Putamen (tissue), 1 donor: ENCODE data around the gene TRAIP.
A peak's percentile ranks its signal among the peaks of the same experiment; 100 is the strongest.
"Not testable (repeated sequence)": the region's sequence is repeated elsewhere in the genome, so short reads cannot be mapped to it uniquely, and the experiment has no call there.

Experiments used
- DNase-seq: peaks from one replicate; pipeline ENCODE4 v3.0.0-alpha.2; 2016; ENCODE audit warnings: low spot score

Gene TRAIP

DNA sequence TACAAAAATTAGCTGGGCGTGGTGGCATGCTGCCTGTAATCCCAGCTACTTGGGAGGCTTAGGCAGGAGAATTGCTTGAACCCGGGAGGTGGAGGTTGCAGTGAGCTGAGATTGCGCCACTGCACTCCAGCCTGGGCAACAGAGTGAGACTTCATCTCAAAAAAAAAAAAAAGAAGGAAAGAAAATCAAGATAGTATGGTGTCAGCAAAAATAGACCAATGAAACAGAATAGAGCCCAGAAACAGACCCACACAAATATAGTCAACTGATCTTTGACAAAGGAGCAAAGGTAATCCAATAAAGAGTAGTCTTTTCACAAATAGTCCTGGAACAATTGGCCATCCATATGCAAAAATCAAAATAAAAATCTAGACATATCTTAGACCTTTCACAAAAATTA lies 33.2 kb downstream of the TRAIP start:
- not testable (repeated sequence) for DNase-seq

- no peak for DNase-seq
Measured at GRCh38 chr3:49813497-49814174, 42.7 kb downstream of the TRAIP start, which contains the start of gene UBA7. UBA7 (minus strand) TSS chr3:49813953; CDS start chr3:49813787, 166 bp downstream.

DNA sequence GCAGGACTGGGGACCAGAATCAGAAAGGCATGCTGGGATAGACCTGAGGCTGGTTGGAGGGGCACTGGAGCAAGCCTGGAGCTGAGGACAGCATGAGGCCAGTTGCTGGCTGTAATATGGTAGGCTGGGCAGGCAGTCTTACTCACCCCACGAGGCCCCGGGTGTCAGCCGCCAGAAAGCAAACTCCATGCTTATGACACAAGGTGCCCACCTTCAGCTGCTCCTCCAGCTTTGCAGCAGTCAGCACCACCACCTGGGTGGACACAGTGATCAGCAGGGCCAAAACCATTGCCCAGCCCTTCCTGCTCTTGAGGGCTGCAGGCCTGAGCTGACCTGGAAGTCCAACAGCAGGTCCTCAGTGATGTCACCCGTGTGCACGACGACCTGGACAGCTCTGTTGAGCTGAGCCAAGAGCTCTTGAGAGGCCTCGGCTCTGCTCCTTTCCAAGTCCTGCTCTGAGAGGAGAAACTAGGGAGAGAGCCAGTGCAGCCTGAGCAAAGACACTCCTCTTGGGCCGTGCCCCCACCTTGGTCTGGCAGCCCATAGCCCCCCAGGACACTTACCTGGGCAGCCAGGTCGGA lies 43.4 kb downstream of the TRAIP start:
- no peak for DNase-seq

- no peak for DNase-seq
Measured at GRCh38 chr3:49807431-49808114, 48.8 kb downstream of the TRAIP start.

DNA sequence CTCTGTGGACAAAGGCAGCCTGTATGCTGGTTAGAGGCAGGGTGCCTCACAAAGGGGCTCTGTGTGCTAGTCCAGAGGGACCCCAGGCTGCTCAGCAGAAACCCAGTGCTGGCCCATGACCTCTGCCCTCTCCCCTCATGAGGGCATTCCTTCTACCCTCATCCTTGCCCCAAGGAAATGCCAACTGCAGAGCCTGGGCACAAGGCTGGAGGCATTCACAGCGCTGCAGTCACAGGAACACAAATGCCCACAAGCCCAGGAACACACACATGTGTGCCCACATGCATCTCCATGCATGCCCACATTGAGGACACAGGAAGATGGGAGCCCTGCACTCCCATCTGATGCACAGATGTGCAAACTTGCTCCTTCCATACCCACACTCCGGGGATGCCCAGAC lies 49.5 kb downstream of the TRAIP start:
- DNase-seq: no peak

- no peak for DNase-seq
Measured at GRCh38 chr3:49805897-49806701, 50.3 kb downstream of the TRAIP start.

DNA sequence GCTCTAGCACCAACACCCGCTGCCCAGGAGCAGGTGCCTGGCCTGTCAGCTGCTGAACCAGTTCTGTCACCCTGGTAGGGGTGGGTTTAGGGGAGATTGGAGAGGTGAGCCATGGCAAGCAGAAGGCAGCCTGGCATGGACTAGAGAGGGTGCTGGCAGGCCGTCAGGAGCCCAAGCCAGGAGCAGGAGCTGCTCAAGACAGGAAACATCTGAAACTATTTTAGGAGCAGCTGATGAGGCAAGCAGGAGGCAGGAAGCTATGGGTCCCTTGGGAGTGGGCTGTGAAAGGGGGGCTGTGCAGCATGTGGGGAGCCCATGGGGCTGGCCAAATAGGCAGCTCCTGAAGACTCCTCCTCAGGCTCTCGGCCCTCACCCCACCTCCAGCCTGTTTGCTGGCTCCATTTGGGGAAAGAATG lies 51.0 kb downstream of the TRAIP start:
- no peak for DNase-seq

GRCh38 chr3:49804141-49805041 lies 52.0 kb downstream of the TRAIP start:
- DNase-seq: no peak

DNA sequence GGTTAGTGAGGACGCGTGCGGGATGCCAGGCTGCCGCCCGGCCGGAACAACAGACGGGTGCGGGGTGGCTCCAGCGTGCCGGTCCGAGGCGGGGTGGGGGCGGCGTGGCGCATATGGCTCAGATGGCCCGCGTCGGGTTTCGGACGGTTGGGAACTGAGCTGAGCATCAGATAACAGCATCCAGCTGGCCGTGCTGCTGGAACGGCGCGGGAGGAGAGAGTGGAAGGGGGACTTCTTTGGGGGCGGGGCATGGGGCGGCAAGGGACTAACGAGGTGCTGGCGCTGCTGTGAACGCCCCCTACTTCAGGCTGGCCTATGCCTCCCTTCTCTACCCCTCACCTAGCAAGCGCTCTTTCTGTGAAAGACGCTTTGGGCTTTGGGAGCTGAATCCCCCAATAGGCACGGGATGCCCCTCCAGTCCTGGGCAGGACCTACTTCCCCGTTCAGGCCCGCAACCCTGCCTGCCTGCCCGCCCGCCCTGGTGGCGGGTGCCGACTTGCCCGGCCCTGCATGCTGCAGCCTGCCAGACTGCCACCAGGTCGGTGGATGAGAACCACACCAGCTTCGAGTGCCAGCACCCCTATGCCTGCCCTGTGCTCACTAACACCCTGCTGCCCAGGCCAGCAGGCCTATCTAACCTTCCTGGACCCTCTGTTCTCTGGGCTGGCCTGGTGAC lies 52.8 kb downstream of the TRAIP start:
- no peak for DNase-seq

GRCh38 chr3:49802719-49803464 lies 53.5 kb downstream of the TRAIP start, which contains the start of gene INKA1:
INKA1 (plus strand) TSS chr3:49803261; CDS start chr3:49803393, 132 bp downstream.
- DNase-seq: peak; percentile 78

GRCh38 chr3:49801160-49801559 lies 55.2 kb downstream of the TRAIP start:
- no peak for DNase-seq

DNA sequence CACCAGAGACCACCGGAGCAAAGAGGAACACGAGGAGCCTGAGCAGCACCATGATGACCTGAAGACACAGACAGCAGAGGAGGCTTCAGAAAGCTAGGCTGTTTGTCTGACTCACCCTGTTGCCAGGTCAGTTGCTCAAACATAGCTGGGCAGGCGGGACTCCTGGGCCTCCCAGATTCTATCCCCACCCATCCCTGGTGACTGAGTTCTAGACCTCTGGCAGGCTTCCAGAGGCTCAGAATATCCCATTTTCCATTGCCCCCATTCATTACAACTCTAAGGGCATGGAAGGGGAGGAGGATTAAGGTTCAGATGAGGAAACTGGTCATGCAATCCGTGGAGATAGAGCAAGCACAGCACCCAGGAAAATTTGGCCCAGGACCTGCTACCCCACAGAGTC lies 56.6 kb downstream of the TRAIP start, which contains the start of gene CDHR4:
TSS of gene CDHR4 (minus strand) at position 113 of the 400 bp plus-strand sequence. CDS start at position 52, 61 bp downstream.
- DNase-seq: no peak

GRCh38 chr3:49799105-49799504 lies 57.3 kb downstream of the TRAIP start:
- no peak for DNase-seq

GRCh38 chr3:49794926-49795905 lies 61.1 kb downstream of the TRAIP start:
- no peak for DNase-seq

DNA sequence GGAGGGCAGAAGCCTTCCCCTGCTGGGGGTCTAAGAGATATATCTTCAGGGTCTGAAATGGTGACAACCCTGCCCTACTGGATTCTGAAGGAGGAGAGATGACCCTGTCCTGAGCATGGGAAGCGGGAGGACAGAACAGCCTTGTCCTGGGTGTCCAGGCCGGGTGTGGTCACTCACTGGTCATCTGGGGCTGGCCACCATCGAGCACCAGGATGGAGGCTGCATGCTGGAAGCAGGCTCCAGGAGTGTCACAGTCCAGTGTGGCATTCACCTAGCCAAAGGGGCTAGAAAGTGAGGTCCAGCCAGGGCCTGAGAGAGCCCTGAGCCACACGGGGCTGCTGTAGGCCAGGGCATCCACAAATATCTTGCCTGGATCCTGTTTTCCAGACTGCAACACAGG lies 61.9 kb downstream of the TRAIP start:
- no peak for DNase-seq

- no peak for DNase-seq
Measured at GRCh38 chr3:49793486-49794085, 62.8 kb downstream of the TRAIP start.

GRCh38 chr3:49792371-49793150 lies 63.8 kb downstream of the TRAIP start:
- no peak for DNase-seq
